ENCODE data around the gene C4A.

GRCh38 chr6:31971279-31971992 is 10.4 kb upstream of the C4A start:
- TF ChIP-seq ZNF677 (tag by site-specific recombination; IDR thresholded peaks at IDR 0.05) (no peak), KLF10 (tag by site-specific recombination; IDR thresholded peaks at IDR 0.05) (no peak), ZNF155 (tag by site-specific recombination; IDR thresholded peaks at IDR 0.05) (no peak), CTCF (tag by site-specific recombination; IDR thresholded peaks at IDR 0.05) (no peak), YY2 (tag by site-specific recombination; IDR thresholded peaks at IDR 0.05) (no peak), ZNF133 (tag by site-specific recombination; IDR thresholded peaks at IDR 0.05) (no peak), ZNF610 (tag by site-specific recombination; IDR thresholded peaks at IDR 0.05; ENCODE audit: borderline replicate concordance) (no peak), TCF7L2 (IDR thresholded peaks at IDR 0.05; ENCODE audit: borderline replicate concordance, low read depth, low read length) (no peak), ZBTB8A (tag by site-specific recombination; IDR thresholded peaks at IDR 0.05) (no peak), ZNF18 (tag by site-specific recombination; IDR thresholded peaks at IDR 0.05) (no peak), KLF17 (tag by site-specific recombination; IDR thresholded peaks at IDR 0.05) (no peak), SP7 (tag by site-specific recombination; IDR thresholded peaks at IDR 0.05) (no peak), ZNF513 (tag by site-specific recombination; IDR thresholded peaks at IDR 0.05) (no peak), ELK4 (IDR thresholded peaks at IDR 0.05; ENCODE audit: borderline replicate concordance, low read depth, low read length) (no peak)

Measured in HEK293 (cell line).